ENCODE data around the gene VPS54. TPM values are rescaled to one million over a fixed set of nuclear protein-coding genes. Genes with fewer than 3 reads are reported as not detected.

Gene VPS54
- total RNA-seq, 1 donor from 2014 or later = 17.2 TPM

- Mint-ChIP-seq H3K36me3 (ENCODE audit: unreplicated experiment) (peaks cover 72% of the 10 kb centered on the region), H3K27me3 (ENCODE audit: unreplicated experiment) (no peaks in the 10 kb centered on the region), H3K27ac (ENCODE audit: unreplicated experiment) (no peak overlapping the region), H3K4me1 (ENCODE audit: unreplicated experiment) (no peaks in the 10 kb centered on the region), H3K9me3 (ENCODE audit: unreplicated experiment) (peaks cover 29% of the 10 kb centered on the region), H3K4me3 (ENCODE audit: unreplicated experiment) (no peak overlapping the region)
- DNase-seq (ENCODE audit: extremely low spot score, unreplicated experiment) = no peak
- TF ChIP-seq CTCF (IDR thresholded peaks at IDR 0.05) = no peak
Measured at GRCh38 chr2:63902149-63902548, 117.1 kb downstream of the VPS54 start.

DNA sequence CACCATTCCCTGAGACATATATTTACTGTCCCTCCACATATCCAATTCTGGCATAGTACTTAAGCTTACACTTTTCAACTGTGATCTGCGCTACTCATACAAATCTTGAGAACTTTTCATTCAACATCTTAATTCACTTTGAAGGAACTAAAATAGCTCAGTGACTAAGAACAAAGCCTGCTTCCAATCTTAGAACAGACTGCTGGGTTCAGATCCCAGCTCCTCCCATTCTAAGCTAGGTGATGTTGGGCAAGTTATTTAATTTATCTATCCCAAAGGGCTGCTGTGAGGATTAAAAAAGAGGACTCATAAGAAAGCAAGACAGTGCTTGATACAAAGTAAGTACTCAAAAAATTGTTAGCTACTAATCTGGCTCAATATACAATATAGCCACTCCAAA is 119.6 kb downstream of the VPS54 start:
- H3K36me3 Mint-ChIP-seq (ENCODE audit: unreplicated experiment) = peaks cover 66% of the 10 kb centered on the region
- no peak for TF ChIP-seq CTCF (IDR thresholded peaks at IDR 0.05)
- H3K27me3 Mint-ChIP-seq (ENCODE audit: unreplicated experiment) = no peaks in the 10 kb centered on the region
- no peak overlapping the region for H3K4me3 Mint-ChIP-seq (ENCODE audit: unreplicated experiment)
- no peaks in the 10 kb centered on the region for H3K4me1 Mint-ChIP-seq (ENCODE audit: unreplicated experiment)
- no peak for DNase-seq (ENCODE audit: extremely low spot score, unreplicated experiment)
- H3K27ac Mint-ChIP-seq (ENCODE audit: unreplicated experiment) = no peak overlapping the region
- peaks cover 15% of the 10 kb centered on the region for H3K9me3 Mint-ChIP-seq (ENCODE audit: unreplicated experiment)

DNA sequence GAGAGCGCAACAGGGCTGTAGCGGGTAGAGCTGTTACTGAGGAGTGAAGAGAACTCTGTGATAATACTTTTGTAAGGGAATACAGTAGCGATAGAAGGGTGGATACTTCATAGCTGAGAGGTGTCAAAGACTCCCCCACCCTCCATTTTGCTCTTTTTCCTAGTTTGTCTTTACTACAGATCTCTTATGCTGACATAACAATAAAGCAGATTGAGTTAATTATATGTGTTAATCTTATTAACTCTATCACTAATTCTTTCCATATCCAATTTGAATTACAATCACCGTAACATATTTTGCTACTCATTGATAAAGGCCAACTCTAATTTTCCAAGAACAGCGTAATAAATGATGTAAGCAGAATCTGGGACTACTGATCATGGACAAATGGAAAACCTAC is 120.4 kb downstream of the VPS54 start:
- Mint-ChIP-seq H3K27ac (ENCODE audit: unreplicated experiment) (no peak overlapping the region), H3K4me3 (ENCODE audit: unreplicated experiment) (no peak overlapping the region), H3K9me3 (ENCODE audit: unreplicated experiment) (peaks cover 11% of the 10 kb centered on the region), H3K36me3 (ENCODE audit: unreplicated experiment) (peaks cover 67% of the 10 kb centered on the region), H3K4me1 (ENCODE audit: unreplicated experiment) (no peaks in the 10 kb centered on the region), H3K27me3 (ENCODE audit: unreplicated experiment) (no peaks in the 10 kb centered on the region)
- DNase-seq (ENCODE audit: extremely low spot score, unreplicated experiment) = no peak
- TF ChIP-seq CTCF (IDR thresholded peaks at IDR 0.05) = no peak

GRCh38 chr2:63894167-63894566 is 125.1 kb downstream of the VPS54 start:
- peaks cover 55% of the 10 kb centered on the region for H3K36me3 Mint-ChIP-seq (ENCODE audit: unreplicated experiment)
- no peak overlapping the region for H3K27ac Mint-ChIP-seq (ENCODE audit: unreplicated experiment)
- peaks cover 8% of the 10 kb centered on the region for H3K4me1 Mint-ChIP-seq (ENCODE audit: unreplicated experiment)
- no peak for DNase-seq (ENCODE audit: extremely low spot score, unreplicated experiment)
- no peaks in the 10 kb centered on the region for H3K9me3 Mint-ChIP-seq (ENCODE audit: unreplicated experiment)
- H3K4me3 Mint-ChIP-seq (ENCODE audit: unreplicated experiment) = no peak overlapping the region
- TF ChIP-seq CTCF (IDR thresholded peaks at IDR 0.05) = no peak
- H3K27me3 Mint-ChIP-seq (ENCODE audit: unreplicated experiment) = no peaks in the 10 kb centered on the region

DNA sequence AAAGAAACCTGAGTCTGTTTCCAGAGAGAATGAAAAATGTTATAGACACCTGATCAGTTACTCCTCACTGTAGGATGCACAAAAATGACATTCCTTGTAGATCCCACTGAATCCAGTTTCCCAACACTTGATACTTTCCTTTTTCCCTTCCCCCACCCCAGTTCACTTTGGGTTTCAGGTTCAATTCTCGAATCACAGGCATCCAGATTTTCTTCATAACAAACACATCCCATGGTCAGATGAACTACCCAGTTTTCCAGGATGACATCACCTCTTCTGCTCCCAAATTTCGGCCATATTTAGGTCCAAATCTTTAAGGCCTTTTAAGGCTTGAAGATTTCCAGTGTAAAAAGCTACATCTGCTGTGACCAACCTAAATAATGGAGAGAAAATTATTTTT is 126.1 kb downstream of the VPS54 start:
- H3K27ac Mint-ChIP-seq (ENCODE audit: unreplicated experiment) = no peak overlapping the region

More for the DNA sequence above, 126.1 kb downstream of the VPS54 start:
- Mint-ChIP-seq H3K9me3 (ENCODE audit: unreplicated experiment) (no peaks in the 10 kb centered on the region), H3K27me3 (ENCODE audit: unreplicated experiment) (no peaks in the 10 kb centered on the region), H3K4me3 (ENCODE audit: unreplicated experiment) (no peak overlapping the region), H3K4me1 (ENCODE audit: unreplicated experiment) (peaks cover 8% of the 10 kb centered on the region), H3K36me3 (ENCODE audit: unreplicated experiment) (peaks cover 54% of the 10 kb centered on the region)
- no peak for TF ChIP-seq CTCF (IDR thresholded peaks at IDR 0.05)
- DNase-seq (ENCODE audit: extremely low spot score, unreplicated experiment) = no peak

All from osteocyte (in vitro differentiated cells).